Activated naive CD4-positive, alpha-beta T cell treated with anti-CD3 and anti-CD28 coated beads, Interleukin-2, amount 50 U/mL, for 72 hours (primary cell): ENCODE measurements around the gene IFRD1. TPM values are rescaled to one million over a fixed set of nuclear protein-coding genes. Genes with fewer than 3 reads are reported as not detected.

Experiments used
- ATAC-seq, 2 donors: fragments of 150-1000 bp; cut with Tn5 transposase; 2 replicates each; pipeline ENCODE4 v1.10.0; 2021; ENCODE audit warnings: mild to moderate bottlenecking in 2 of 2, moderate library complexity in 2 of 2
- DNase-seq, 2 donors: peaks; one replicate each; pipeline ENCODE4 v3.0.0; 2021 to 2022; ENCODE audit warnings: low spot score in 2 of 2
- H3K27ac Mint-ChIP-seq, 2 donors: one replicate each; pipeline ENCODE4 v1.8.0; 2022; ENCODE audit warnings: mild to moderate bottlenecking in 2 of 2, mixed read lengths in 2 of 2
- H3K36me3 Mint-ChIP-seq, 2 donors: one replicate each; pipeline ENCODE4 v1.8.0; 2022; ENCODE audit warnings: mixed read lengths in 2 of 2
- H3K9me3 Mint-ChIP-seq, 2 donors: one replicate each; pipeline ENCODE4 v1.8.0; 2022; ENCODE audit warnings: mixed read lengths in 2 of 2
- total RNA-seq, 2 donors: library from RNA; stranded (reverse); gene quantifications; one replicate each; pipeline ENCODE4 v1.2.3, GENCODE V29; 2022

The IFRD1 gene
- total RNA-seq, 2 donors from 2014 or later = 67.6 to 85.2 TPM

DNA sequence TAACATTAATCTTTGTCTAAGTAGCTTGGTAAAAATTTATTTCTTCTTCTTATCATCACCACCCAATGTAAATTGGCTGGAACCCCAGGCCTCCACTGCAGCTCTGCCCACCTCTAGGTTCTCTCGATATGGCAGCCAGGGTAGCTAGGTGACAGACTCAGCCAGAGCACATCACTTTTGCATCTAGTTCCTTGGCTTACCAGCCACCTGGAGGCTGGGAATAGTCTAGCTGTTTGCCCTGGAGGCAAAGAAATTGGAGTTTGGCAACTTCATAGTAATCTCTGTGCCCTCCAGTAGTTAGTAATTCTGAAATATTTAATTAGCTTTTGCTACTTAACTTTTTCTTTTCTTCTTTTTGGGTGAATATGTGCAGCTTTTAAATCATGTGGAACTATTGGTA is 9.4 kb downstream of the IFRD1 start:
- no peak overlapping the region for H3K27ac Mint-ChIP-seq
- H3K9me3 Mint-ChIP-seq = no peaks in the 10 kb centered on the region
- DNase-seq = no peak
- H3K36me3 Mint-ChIP-seq = peaks cover 16 to 41% of the 10 kb centered on the region in 2 donors
- ATAC-seq = peak in 1 of 2 donors; percentile 20

DNA sequence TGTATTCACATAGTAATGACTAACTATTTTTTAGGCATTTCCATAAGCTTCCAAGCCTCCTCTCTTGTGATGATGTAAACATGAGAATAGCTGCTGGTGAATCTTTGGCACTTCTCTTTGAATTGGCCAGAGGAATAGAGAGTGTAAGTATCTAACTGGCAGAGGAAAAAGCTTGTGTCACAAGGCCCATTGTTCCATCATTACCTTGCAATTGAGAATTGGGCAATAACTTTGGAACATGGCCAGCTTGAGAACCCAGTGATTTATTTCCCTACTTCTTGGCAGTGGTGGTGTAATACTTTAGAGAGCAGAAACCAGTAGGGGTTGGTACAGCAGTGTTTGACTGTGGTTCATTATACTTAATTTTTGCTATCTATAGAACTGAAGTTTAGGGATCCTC is 12.0 kb downstream of the IFRD1 start:
- Mint-ChIP-seq H3K27ac (peak overlapping the region in 1 of 2 donors; percentile 10), H3K9me3 (no peaks in the 10 kb centered on the region), H3K36me3 (peaks cover 16 to 40% of the 10 kb centered on the region in 2 donors)
- DNase-seq = no peak
- no peak for ATAC-seq

DNA sequence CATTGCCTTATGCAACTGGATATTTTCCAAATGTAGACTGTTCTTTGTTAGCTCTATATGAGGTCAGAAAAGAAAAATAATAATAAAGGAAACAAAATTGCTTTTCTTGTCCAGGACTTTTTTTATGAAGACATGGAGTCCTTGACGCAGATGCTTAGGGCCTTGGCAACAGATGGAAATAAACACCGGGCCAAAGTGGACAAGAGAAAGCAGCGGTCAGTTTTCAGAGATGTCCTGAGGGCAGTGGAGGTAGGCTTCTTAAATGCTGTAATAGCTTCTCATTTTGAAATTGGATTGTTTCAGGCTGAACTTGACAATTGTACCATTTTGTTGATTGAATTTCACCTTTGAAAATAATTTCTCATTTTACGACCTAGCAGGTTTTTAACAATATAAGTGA is 17.6 kb downstream of the IFRD1 start:
- no peak for ATAC-seq
- DNase-seq = no peak
- no peaks in the 10 kb centered on the region for H3K9me3 Mint-ChIP-seq
- H3K27ac Mint-ChIP-seq = peak overlapping the region in 1 of 2 donors; percentile 14
- peaks cover 26 to 30% of the 10 kb centered on the region in 2 donors for H3K36me3 Mint-ChIP-seq

DNA sequence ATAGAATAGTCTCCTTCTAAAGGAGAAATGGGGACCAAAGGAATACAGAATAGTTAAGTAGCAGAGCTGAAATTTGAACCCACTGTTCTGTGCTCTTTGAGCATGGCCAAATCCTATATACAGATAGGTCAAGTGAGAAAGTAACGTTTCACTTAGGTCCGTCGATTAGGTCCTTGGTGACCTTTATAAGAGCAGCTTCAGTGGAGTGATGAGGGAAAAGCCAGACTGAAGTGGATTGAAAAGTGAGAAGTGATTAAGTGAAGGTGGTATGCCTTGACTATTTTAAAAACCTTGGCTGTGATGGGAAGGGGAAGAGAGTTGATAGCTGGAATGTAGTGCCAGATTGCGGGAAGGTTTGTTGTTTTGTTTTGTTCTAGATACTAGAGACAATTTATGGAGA is 19.9 kb downstream of the IFRD1 start:
- Mint-ChIP-seq H3K27ac (peak overlapping the region in 1 of 2 donors; percentile 29), H3K36me3 (peaks cover 30 to 36% of the 10 kb centered on the region in 2 donors), H3K9me3 (no peaks in the 10 kb centered on the region)
- ATAC-seq (no peak), DNase-seq (no peak)

DNA sequence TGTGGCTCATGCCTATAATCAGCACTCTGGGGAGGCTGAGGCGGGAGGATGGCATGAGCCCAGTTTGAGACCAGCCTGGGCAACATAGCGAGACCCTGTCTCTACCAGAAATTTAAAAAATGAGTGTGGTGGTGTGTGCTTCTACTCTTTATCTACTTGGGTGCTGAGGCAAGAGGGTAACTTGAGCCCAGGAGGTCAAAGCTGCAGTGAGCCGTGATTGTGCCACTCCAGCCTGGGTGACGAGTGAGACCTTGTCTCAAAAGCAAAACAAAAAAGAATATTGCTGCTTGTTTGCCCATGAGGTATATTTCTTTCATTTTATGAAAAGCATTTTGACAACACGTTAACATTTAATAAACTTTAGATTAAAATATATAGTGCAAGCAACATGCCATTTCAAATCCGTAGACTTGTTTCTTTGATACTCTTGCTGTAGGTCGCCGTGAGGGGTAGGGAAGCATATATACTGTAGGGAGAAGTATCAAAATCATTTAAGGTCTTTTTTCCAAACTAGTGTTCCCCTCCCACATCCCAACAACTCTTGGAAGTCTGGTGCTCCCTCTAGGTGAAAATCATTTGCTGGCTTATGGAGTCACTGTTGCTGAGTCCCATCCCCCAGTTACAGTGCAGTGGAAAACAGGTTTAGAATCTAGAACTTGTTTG is 26.3 kb downstream of the IFRD1 start:
- no peak for DNase-seq
- no peaks in the 10 kb centered on the region for H3K9me3 Mint-ChIP-seq
- ATAC-seq = no peak
- H3K27ac Mint-ChIP-seq = no peak overlapping the region
- H3K36me3 Mint-ChIP-seq = peaks cover 17 to 27% of the 10 kb centered on the region in 2 donors

DNA sequence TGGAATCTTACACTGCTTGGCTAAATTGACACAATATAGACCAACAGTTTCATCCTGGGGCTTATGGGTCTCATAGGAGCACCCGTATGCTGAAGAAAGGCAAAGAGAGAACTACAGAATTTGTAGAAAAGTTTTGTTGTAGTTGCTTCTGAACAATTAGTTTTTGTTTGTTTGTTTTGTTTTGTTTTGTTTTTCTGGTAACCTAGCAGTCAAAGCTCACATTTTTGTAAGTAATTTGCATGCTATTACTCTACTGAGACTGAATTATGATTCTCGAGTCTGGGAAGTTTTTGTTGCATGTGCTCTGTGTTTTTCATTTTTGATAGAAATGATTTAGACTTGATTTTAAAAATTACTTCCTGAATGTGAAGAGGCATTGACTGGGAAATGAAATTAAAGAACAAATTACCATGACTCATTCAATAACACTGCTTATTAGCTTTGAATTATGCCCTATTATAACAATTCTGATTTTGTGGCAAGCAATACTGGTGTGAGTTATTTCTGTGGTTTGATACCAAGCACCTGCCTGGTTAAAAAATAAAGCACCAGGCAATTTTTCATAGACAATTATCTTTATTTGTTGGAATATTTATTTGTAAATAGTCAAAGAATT is 31.0 kb downstream of the IFRD1 start:
- H3K9me3 Mint-ChIP-seq = no peaks in the 10 kb centered on the region
- no peak overlapping the region for H3K27ac Mint-ChIP-seq
- peaks cover 0 to 2% of the 10 kb centered on the region in 2 donors for H3K36me3 Mint-ChIP-seq
- ATAC-seq (no peak), DNase-seq (no peak)

DNA sequence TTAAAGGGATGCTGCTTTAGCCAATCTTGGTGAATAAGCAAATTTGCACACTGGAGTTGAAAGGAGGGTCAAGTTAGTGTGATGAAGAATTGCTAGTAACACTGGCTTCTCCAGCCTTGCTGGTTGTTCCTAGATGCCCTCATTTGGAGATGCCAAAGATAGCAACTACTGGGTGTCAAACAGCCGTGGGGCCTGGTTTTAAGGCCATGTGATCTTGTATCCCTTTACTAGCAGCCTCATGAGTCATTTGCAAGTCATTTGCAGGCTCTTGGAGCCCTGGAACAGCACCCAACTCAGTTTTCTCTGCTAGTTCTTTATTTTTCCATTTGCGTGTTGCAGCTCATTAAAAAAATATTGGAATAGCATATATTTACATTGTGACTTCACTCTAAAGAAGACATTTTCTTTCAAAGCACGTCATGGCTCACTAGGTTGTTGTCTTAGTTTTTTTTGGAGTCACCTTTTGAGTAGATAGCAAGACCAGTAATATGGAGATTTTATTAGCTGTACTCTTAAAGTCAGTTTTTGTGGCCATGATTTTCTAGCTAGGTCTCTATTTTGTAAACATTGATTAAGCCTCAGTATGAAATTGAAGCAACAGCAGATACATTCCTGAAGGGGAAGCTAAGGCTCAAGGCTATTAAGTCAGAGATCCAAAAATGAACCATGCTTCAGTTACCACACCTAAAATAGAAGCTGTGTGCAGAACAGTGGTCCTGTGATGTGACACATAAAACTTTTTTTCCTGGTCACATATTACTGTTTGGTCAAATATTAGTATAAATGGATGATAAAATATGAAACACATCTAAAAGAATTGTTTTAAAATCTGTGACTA is 31.8 kb downstream of the IFRD1 start:
- Mint-ChIP-seq H3K27ac (no peak overlapping the region), H3K36me3 (no peaks in the 10 kb centered on the region), H3K9me3 (no peaks in the 10 kb centered on the region)
- DNase-seq = no peak
- peak in 1 of 2 donors; percentile 31 for ATAC-seq

DNA sequence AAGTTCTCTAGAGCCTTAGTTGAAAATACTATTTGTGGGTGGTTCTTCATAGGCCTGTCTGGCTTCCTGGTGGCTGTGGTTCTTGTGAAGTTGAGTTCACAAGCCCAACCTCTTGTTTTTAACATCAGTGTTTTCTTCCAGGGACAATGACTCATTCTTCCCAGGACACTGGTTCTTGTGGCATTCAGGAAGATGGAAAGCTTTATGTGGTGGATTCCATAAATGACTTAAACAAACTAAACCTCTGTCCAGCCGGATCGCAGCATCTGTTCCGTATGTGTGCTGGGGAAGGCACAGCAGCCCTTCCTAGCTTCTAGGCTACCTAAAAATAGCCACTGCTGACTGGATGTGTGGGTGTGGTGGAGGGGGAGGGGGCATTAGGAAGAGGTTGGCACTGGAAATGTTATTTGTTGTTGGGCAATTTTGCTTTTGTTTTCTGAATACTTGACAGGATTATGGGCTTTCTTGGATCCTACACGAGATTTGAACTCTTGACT is 34.5 kb downstream of the IFRD1 start:
- H3K27ac Mint-ChIP-seq = no peak overlapping the region
- no peaks in the 10 kb centered on the region for H3K36me3 Mint-ChIP-seq
- DNase-seq (no peak), ATAC-seq (peak in 1 of 2 donors; percentile 38)
- no peaks in the 10 kb centered on the region for H3K9me3 Mint-ChIP-seq

DNA sequence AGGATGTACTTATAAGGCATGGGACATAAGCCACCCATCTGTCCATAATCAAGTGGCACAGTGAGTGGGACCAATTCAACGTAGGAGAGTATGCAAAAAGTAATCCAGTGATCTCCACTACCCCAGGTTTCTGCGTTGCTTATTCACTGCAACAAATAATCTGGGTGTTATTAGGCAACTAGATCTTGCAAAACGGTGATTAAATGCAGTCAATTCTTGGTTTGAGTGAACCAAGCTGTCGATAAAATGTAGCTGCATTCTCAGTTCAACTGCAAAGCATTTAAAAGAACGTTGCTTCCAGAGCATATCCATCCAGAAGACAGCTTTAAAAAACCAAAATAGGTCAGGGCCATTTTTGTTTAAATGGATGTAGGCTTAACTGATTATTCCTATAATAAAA is 35.5 kb downstream of the IFRD1 start:
- H3K36me3 Mint-ChIP-seq = no peaks in the 10 kb centered on the region
- no peak for DNase-seq
- no peaks in the 10 kb centered on the region for H3K9me3 Mint-ChIP-seq
- no peak for ATAC-seq
- no peak overlapping the region for H3K27ac Mint-ChIP-seq

DNA sequence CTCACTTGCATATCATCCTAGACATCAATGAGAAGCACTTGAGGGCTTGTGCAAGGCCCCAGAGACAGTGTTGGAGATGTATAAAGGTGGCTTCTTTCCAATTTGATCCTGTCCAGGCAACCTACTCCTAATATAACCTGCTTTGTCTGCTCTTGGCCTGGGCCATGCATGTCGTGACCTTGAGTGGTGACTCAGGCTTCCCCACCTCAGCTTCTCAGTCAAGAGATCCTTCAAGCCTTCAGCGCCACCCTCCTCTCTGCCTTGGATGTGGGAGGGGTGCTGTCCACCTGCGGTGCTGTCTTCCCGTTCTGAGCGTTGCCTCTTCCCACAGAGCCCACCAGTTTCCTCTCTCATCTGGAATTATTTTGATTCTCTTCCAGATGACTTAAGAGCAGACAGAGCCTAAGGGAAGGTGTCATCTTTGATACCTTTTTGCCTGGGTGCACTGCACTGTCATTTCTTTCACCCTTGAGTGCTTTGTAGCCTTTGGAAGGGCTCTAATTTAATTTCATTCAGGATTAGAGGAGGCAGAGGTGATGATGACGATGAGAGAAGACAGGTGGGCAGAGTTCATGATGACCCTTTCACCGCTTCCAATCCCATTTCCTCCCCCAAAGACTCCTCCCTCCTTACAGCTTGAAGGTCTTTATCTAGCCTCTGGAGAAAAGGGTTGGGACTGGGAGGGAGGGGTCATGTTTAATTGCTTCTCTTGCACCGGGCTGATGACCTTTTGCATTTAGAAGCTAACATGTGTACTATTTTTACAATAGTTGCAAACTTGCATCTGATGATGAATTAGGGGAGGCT is 37.4 kb downstream of the IFRD1 start:
- peak in 1 of 2 donors; percentile 22 for ATAC-seq
- H3K36me3 Mint-ChIP-seq = no peaks in the 10 kb centered on the region
- no peak overlapping the region for H3K27ac Mint-ChIP-seq
- DNase-seq = no peak
- no peaks in the 10 kb centered on the region for H3K9me3 Mint-ChIP-seq

DNA sequence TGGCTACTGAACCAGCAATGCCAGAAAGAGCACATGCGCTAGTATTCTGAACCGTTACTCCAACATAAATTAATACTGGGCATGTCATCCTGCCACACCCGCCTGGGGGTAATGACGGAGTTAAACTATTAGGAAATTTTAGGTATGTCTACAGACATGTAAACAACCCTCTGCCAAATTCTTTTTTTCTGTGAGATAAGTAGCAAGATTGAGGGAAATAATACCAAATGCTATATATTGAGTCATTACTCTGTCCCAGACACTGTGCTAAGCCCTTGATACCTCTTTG is 37.9 kb downstream of the IFRD1 start:
- ATAC-seq (no peak), DNase-seq (no peak)
- Mint-ChIP-seq H3K27ac (no peak overlapping the region), H3K36me3 (no peaks in the 10 kb centered on the region), H3K9me3 (no peaks in the 10 kb centered on the region)

DNA sequence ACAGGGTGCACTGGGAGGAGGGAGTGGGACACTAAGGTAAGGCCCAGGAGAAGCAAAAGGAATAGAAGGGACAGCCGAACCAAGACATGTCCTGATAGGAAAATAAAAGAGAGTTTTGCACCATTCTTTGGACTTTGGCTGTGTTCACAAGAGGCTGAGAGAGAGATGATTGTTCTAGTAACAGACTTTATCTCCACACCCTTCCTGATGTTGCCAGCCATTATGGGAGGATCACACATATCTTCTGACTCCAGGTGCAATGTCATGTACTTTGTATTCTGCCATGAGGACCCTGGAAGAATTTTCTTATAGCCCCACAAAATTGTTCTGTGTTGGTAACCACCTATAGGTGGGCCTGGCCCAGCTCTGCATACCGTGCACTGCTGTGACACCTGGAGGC is 41.9 kb downstream of the IFRD1 start:
- ATAC-seq (no peak), DNase-seq (no peak)
- H3K9me3 Mint-ChIP-seq = no peaks in the 10 kb centered on the region
- H3K27ac Mint-ChIP-seq = peak overlapping the region in 1 of 2 donors; percentile 52
- H3K36me3 Mint-ChIP-seq = no peaks in the 10 kb centered on the region

DNA sequence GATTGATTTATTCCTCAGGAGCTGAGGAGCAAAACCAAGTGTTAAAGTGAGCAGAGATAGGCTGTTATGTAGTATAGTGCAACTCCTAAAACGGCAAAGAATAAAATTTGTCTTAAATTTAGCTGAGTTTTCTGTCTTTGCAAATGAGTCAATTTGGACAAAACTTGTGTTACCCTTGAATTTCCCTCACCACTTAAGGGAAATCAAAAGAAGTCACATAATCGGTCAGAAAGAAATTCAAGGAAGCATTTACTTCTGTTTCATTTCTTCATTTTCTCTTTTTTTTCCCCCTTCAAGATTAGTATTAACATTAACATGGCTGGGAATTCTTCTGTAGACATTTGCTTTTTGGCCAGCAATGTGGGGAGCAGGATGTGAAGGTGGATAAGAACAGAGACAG is 44.4 kb downstream of the IFRD1 start:
- DNase-seq (no peak), ATAC-seq (no peak)
- Mint-ChIP-seq H3K36me3 (no peaks in the 10 kb centered on the region), H3K27ac (no peak overlapping the region), H3K9me3 (no peaks in the 10 kb centered on the region)

DNA sequence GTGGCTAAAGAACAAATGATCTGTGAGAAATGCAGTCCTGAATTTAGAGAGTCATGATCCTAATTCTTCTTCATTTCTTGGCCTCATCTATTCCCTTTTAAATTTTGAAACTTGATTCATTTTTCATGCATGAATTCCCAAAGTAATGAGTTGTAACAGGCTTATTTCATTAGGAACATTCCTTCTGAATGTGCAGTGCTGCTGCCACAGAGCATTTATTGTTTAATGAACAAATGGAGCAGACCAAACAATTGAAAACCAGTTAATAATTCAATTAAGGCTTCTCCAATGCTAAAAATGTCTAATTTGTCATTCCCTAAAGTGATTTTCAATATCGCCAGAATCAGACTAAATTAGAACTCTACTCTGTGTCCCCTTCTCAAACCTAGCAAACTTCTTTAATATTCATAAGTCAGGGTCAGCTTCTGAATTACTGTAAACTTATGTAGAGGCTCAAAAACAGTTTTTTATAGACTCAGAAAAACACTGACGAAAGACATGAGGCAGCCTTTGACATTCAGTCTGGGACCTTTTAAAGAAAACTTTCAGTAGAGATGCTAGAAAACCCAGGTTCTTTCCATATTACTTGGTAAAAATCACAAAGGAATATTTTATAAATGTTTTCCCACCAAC is 45.0 kb downstream of the IFRD1 start:
- H3K36me3 Mint-ChIP-seq = no peaks in the 10 kb centered on the region
- DNase-seq = no peak
- ATAC-seq = no peak
- no peaks in the 10 kb centered on the region for H3K9me3 Mint-ChIP-seq
- no peak overlapping the region for H3K27ac Mint-ChIP-seq

DNA sequence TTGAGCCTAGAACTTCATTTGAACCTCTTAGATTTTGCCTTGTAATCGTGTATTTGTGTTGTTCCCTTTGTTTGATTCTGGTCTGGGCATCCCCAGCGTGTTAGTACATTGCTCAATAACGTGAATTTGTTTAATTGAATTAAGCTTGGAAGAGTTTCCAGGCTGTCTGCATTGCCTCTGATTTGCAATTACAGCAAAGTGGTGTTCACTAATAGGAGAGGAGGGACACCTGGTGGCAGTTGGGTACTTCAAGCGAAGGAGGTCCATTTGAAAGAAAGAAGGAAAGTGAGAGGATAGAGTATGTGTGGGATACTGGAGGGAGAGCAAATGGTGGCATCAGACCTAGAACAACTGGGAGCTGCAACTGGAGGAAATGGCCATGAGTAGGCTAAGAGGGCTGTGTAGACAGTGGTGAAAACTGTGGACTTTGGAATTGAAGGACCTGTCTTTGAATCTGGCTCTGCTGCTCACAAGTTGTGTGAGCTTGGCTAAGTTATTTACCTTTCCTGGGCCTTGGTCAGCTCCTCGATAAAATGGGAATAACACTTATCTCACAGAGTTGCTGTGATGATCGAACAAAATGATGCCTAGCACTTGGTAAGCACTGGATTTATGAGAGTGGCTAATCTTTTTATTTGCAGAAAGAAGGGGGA is 45.7 kb downstream of the IFRD1 start:
- no peaks in the 10 kb centered on the region for H3K36me3 Mint-ChIP-seq
- H3K9me3 Mint-ChIP-seq = no peaks in the 10 kb centered on the region
- DNase-seq (no peak), ATAC-seq (peak; percentile 36 to 69)
- no peak overlapping the region for H3K27ac Mint-ChIP-seq

DNA sequence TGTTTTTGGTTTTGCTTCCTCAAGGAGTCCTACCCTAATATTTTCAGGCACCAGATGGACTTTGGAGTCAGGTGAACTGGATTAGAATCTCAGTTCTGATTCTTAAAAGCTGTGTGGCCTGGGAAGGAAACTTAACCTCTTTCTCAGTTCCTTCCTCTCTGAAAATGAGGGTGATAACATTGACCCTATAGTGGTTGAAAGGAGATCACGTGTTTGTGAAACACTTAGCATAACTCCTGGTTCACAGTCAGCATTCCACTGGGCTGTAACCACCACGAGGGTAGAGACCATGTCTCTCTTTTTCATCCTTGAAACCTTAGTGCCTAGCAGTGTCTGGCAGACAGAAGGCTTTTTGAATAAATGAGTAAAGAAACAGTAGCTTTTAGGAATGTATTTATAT is 47.2 kb downstream of the IFRD1 start:
- no peaks in the 10 kb centered on the region for H3K36me3 Mint-ChIP-seq
- H3K27ac Mint-ChIP-seq = no peak overlapping the region
- H3K9me3 Mint-ChIP-seq = no peaks in the 10 kb centered on the region
- DNase-seq (no peak), ATAC-seq (no peak)
